ENCODE measurements around the gene TIGD7. TPM values are rescaled to one million over a fixed set of nuclear protein-coding genes. Genes with fewer than 3 reads are reported as not detected.

TIGD7 gene
- total RNA-seq, 1 donor from 2014 or later: 2.4 TPM

DNA sequence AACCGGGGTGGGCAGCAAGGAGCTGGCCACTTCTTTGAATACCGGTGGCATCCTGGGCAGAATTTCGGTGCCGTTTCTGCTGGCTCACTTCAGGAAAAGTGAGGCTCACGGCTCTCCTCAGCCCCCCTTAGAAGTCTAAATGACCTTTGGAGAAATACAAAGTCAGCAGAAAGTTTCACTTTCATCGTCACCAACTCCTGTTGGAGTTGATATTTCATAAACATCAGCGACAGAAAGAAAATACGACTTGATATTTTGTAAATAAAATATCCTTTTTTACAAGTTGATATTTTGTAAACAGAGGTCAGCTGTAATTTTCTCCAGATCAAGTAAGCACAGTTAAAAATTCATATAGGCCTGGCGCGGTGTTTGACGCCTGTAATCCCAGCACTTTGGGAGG, 848 bp upstream of the TIGD7 start:
- no peaks in the 10 kb centered on the region for H3K27me3 ChIP-seq (ENCODE audit: control insufficient read depth, insufficient read depth, low read length)
- FAIRE-seq: no peak
- no peak for DNase-seq (ENCODE audit: low read depth)
- TF ChIP-seq, protein P1, sequence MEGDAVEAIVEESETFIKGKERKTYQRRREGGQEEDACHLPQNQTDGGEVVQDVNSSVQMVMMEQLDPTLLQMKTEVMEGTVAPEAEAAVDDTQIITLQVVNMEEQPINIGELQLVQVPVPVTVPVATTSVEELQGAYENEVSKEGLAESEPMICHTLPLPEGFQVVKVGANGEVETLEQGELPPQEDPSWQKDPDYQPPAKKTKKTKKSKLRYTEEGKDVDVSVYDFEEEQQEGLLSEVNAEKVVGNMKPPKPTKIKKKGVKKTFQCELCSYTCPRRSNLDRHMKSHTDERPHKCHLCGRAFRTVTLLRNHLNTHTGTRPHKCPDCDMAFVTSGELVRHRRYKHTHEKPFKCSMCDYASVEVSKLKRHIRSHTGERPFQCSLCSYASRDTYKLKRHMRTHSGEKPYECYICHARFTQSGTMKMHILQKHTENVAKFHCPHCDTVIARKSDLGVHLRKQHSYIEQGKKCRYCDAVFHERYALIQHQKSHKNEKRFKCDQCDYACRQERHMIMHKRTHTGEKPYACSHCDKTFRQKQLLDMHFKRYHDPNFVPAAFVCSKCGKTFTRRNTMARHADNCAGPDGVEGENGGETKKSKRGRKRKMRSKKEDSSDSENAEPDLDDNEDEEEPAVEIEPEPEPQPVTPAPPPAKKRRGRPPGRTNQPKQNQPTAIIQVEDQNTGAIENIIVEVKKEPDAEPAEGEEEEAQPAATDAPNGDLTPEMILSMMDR (IDR thresholded peaks at IDR 0.05; ENCODE audit: insufficient read depth, low read length, severe bottlenecking): no peak
- H3K36me3 ChIP-seq (ENCODE audit: control insufficient read depth, insufficient read depth, low read length): peaks cover 9% of the 10 kb centered on the region
- peak overlapping the region; percentile 70 for H3K4me3 ChIP-seq (ENCODE audit: low read depth, low read length)

DNA sequence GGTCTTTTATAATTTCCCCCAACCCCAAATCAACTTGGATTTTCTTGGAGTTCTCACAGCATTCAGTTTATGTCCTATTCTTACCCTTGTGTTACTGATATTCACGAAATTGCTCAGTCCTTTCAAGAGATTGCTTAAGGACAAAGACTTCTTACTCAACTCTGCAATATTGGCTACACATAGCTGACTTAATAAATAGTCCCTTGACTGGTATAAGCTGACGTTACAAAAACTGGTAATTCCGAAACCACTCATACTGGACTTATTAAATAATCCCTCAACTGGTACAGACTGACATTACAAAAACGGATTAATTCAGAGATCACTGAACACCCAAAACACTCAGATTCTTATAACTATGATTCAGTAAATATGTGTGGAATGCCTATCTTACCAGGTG, 860 bp downstream of the TIGD7 start:
- H3K4me3 ChIP-seq (ENCODE audit: low read depth, low read length): peak overlapping the region; percentile 70
- no peaks in the 10 kb centered on the region for H3K27me3 ChIP-seq (ENCODE audit: control insufficient read depth, insufficient read depth, low read length)
- FAIRE-seq (no peak), DNase-seq (ENCODE audit: low read depth) (no peak)
- TF ChIP-seq, protein P1 (IDR thresholded peaks at IDR 0.05; ENCODE audit: insufficient read depth, low read length, severe bottlenecking): no peak
- peaks cover 9% of the 10 kb centered on the region for H3K36me3 ChIP-seq (ENCODE audit: control insufficient read depth, insufficient read depth, low read length)

GRCh38 chr16:3295783-3296182, 9.4 kb downstream of the TIGD7 start:
- no peak overlapping the region for H3K4me3 ChIP-seq (ENCODE audit: low read depth, low read length)
- DNase-seq (ENCODE audit: low read depth) (no peak), FAIRE-seq (no peak)
- peaks cover 3% of the 10 kb centered on the region for H3K36me3 ChIP-seq (ENCODE audit: control insufficient read depth, insufficient read depth, low read length)
- TF ChIP-seq, protein P1 (IDR thresholded peaks at IDR 0.05; ENCODE audit: insufficient read depth, low read length, severe bottlenecking): no peak
- H3K27me3 ChIP-seq (ENCODE audit: control insufficient read depth, insufficient read depth, low read length): no peaks in the 10 kb centered on the region

GRCh38 chr16:3295209-3295608, 10.0 kb downstream of the TIGD7 start:
- H3K36me3 ChIP-seq (ENCODE audit: control insufficient read depth, insufficient read depth, low read length): peaks cover 9% of the 10 kb centered on the region
- no peaks in the 10 kb centered on the region for H3K27me3 ChIP-seq (ENCODE audit: control insufficient read depth, insufficient read depth, low read length)
- H3K4me3 ChIP-seq (ENCODE audit: low read depth, low read length): no peak overlapping the region
- DNase-seq (ENCODE audit: low read depth) (no peak), FAIRE-seq (no peak)
- TF ChIP-seq, protein P1 (IDR thresholded peaks at IDR 0.05; ENCODE audit: insufficient read depth, low read length, severe bottlenecking): no peak

- Histone ChIP-seq H3K36me3 (ENCODE audit: control insufficient read depth, insufficient read depth, low read length) (peaks cover 23% of the 10 kb centered on the region), H3K4me3 (ENCODE audit: low read depth, low read length) (no peak overlapping the region), H3K27me3 (ENCODE audit: control insufficient read depth, insufficient read depth, low read length) (no peaks in the 10 kb centered on the region)
- TF ChIP-seq, protein P1 (IDR thresholded peaks at IDR 0.05; ENCODE audit: insufficient read depth, low read length, severe bottlenecking): no peak
- peak; percentile 91 for FAIRE-seq
- DNase-seq (ENCODE audit: low read depth): no peak
Observed at GRCh38 chr16:3292604-3293003, 12.6 kb downstream of the TIGD7 start.

DNA sequence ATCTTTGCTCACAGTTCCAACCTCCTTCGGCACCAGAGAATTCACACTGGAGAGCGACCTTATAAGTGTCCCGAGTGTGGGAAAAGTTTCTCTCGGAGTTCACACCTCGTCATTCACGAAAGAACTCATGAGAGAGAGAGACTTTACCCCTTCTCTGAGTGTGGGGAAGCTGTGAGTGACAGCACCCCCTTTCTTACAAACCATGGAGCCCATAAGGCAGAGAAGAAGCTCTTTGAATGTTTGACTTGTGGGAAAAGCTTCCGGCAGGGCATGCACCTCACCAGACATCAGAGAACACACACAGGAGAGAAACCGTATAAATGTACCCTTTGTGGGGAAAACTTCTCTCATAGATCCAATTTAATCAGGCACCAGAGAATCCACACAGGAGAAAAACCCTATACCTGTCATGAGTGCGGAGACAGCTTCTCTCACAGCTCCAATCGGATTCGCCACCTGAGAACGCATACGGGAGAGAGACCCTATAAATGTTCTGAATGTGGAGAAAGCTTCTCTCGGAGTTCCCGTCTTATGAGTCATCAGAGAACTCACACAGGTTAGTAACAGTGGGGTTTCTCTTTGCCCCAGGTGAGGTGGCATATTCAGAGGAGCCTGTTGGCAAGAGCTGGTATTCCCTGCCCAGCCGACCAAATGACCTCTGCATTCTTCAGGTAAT, 15.1 kb downstream of the TIGD7 start:
- FAIRE-seq (no peak), DNase-seq (ENCODE audit: low read depth) (no peak)
- no peak overlapping the region for H3K4me3 ChIP-seq (ENCODE audit: low read depth, low read length)
- peaks cover 27% of the 10 kb centered on the region for H3K36me3 ChIP-seq (ENCODE audit: control insufficient read depth, insufficient read depth, low read length)
- TF ChIP-seq, protein P1 (IDR thresholded peaks at IDR 0.05; ENCODE audit: insufficient read depth, low read length, severe bottlenecking): no peak
- H3K27me3 ChIP-seq (ENCODE audit: control insufficient read depth, insufficient read depth, low read length): no peaks in the 10 kb centered on the region

Data from bronchial epithelial cell (primary cell).